Measurements from ENCODE around the gene PDE1C. TPM values are rescaled to one million over a fixed set of nuclear protein-coding genes. Genes with fewer than 3 reads are reported as not detected.

PDE1C gene
- total and polyA plus RNA-seq, 3 experiments from 2014 or later, result not detected

- POLR2A ChIA-PET, result no interaction called here
- no peaks in the 10 kb centered on the region for H3K4me1 Mint-ChIP-seq
- no peaks in the 10 kb centered on the region for H3K36me3 Mint-ChIP-seq
- H3K4me3 ChIP-seq (ENCODE audit: low read length), result no peak overlapping the region
- CTCF ChIA-PET, result no interaction called here
- no peak for DNase-seq
- peaks cover 0 to 3% of the 10 kb centered on the region in 2 donors for H3K27me3 Mint-ChIP-seq
- no peak overlapping the region for H3K4me3 Mint-ChIP-seq
- H3K9me3 Mint-ChIP-seq, result peaks cover 0 to 7% (median 4%) of the 10 kb centered on the region in 5 donors
- H3K36me3 ChIP-seq (ENCODE audit: insufficient read depth, low read length), result no peaks in the 10 kb centered on the region
- no peaks in the 10 kb centered on the region for H3K9me3 ChIP-seq (ENCODE audit: low read length)
- no peaks in the 10 kb centered on the region for H3K4me1 ChIP-seq (ENCODE audit: insufficient read depth, low read length)
- no peaks in the 10 kb centered on the region for H3K27me3 ChIP-seq (ENCODE audit: insufficient read depth, low read length, poor library complexity, severe bottlenecking)
- no peak overlapping the region for H3K27ac Mint-ChIP-seq
- H3K27ac ChIP-seq (ENCODE audit: low read depth, low read length), result no peak overlapping the region
Measured at GRCh38 chr7:32061346-32061745, 8.9 kb downstream of the PDE1C start.

- no peaks in the 10 kb centered on the region for H3K36me3 ChIP-seq (ENCODE audit: insufficient read depth, low read length)
- H3K36me3 Mint-ChIP-seq, result no peaks in the 10 kb centered on the region
- ChIA-PET POLR2A (no interaction called here), CTCF (no interaction called here)
- peaks cover 0 to 8% (median 4%) of the 10 kb centered on the region in 5 donors for H3K9me3 Mint-ChIP-seq
- no peaks in the 10 kb centered on the region for H3K27me3 ChIP-seq (ENCODE audit: insufficient read depth, low read length, poor library complexity, severe bottlenecking)
- no peak overlapping the region for H3K27ac Mint-ChIP-seq
- no peaks in the 10 kb centered on the region for H3K9me3 ChIP-seq (ENCODE audit: low read length)
- H3K27me3 Mint-ChIP-seq, result peaks cover 0 to 6% of the 10 kb centered on the region in 2 donors
- DNase-seq, result no peak
- H3K4me3 ChIP-seq (ENCODE audit: low read length), result no peak overlapping the region
- H3K4me1 Mint-ChIP-seq, result no peaks in the 10 kb centered on the region
- no peak overlapping the region for H3K4me3 Mint-ChIP-seq
- H3K4me1 ChIP-seq (ENCODE audit: insufficient read depth, low read length), result no peaks in the 10 kb centered on the region
- H3K27ac ChIP-seq (ENCODE audit: low read depth, low read length), result no peak overlapping the region
Measured at GRCh38 chr7:32059289-32060011, 10.8 kb downstream of the PDE1C start.

- Mint-ChIP-seq H3K4me1 (no peaks in the 10 kb centered on the region), H3K27me3 (peaks cover 0 to 6% of the 10 kb centered on the region in 2 donors), H3K9me3 (peaks cover 0 to 8% (median 7%) of the 10 kb centered on the region in 5 donors), H3K4me3 (no peak overlapping the region), H3K36me3 (no peaks in the 10 kb centered on the region), H3K27ac (no peak overlapping the region)
- CTCF ChIA-PET, result no interaction called here
- no peaks in the 10 kb centered on the region for H3K36me3 ChIP-seq (ENCODE audit: insufficient read depth, low read length)
- DNase-seq, result no peak
- H3K9me3 ChIP-seq (ENCODE audit: low read length), result no peaks in the 10 kb centered on the region
- H3K27me3 ChIP-seq (ENCODE audit: insufficient read depth, low read length, poor library complexity, severe bottlenecking), result no peaks in the 10 kb centered on the region
- H3K27ac ChIP-seq (ENCODE audit: low read depth, low read length), result no peak overlapping the region
- POLR2A ChIA-PET, result no interaction called here
- no peak overlapping the region for H3K4me3 ChIP-seq (ENCODE audit: low read length)
- H3K4me1 ChIP-seq (ENCODE audit: insufficient read depth, low read length), result no peaks in the 10 kb centered on the region
Measured at GRCh38 chr7:32058002-32058401, 12.2 kb downstream of the PDE1C start.

- Histone ChIP-seq H3K4me3 (ENCODE audit: low read length) (no peak overlapping the region), H3K27ac (ENCODE audit: low read depth, low read length) (no peak overlapping the region), H3K9me3 (ENCODE audit: low read length) (no peaks in the 10 kb centered on the region), H3K27me3 (ENCODE audit: insufficient read depth, low read length, poor library complexity, severe bottlenecking) (no peaks in the 10 kb centered on the region), H3K4me1 (ENCODE audit: insufficient read depth, low read length) (no peaks in the 10 kb centered on the region), H3K36me3 (ENCODE audit: insufficient read depth, low read length) (no peaks in the 10 kb centered on the region)
- Mint-ChIP-seq H3K27ac (no peak overlapping the region), H3K27me3 (peaks cover 0 to 6% of the 10 kb centered on the region in 2 donors), H3K4me3 (no peak overlapping the region), H3K4me1 (no peaks in the 10 kb centered on the region), H3K9me3 (peaks cover 0 to 8% (median 4%) of the 10 kb centered on the region in 5 donors), H3K36me3 (no peaks in the 10 kb centered on the region)
- ChIA-PET POLR2A (no interaction called here), CTCF (no interaction called here)
- DNase-seq, result no peak
Measured at GRCh38 chr7:32056767-32057166, 13.4 kb downstream of the PDE1C start.

- H3K9me3 ChIP-seq (ENCODE audit: low read length), result no peaks in the 10 kb centered on the region
- no peaks in the 10 kb centered on the region for H3K36me3 ChIP-seq (ENCODE audit: insufficient read depth, low read length)
- POLR2A ChIA-PET, result no interaction called here
- Mint-ChIP-seq H3K4me3 (no peak overlapping the region), H3K36me3 (no peaks in the 10 kb centered on the region), H3K27me3 (peaks cover 0 to 3% of the 10 kb centered on the region in 2 donors), H3K9me3 (peaks cover 0 to 9% (median 2%) of the 10 kb centered on the region in 5 donors), H3K27ac (no peak overlapping the region), H3K4me1 (no peaks in the 10 kb centered on the region)
- DNase-seq, result no peak
- H3K4me1 ChIP-seq (ENCODE audit: insufficient read depth, low read length), result no peaks in the 10 kb centered on the region
- CTCF ChIA-PET, result no interaction called here
- H3K27ac ChIP-seq (ENCODE audit: low read depth, low read length), result no peak overlapping the region
- H3K4me3 ChIP-seq (ENCODE audit: low read length), result no peak overlapping the region
- no peaks in the 10 kb centered on the region for H3K27me3 ChIP-seq (ENCODE audit: insufficient read depth, low read length, poor library complexity, severe bottlenecking)
Measured at GRCh38 chr7:32053204-32053603, 17.0 kb downstream of the PDE1C start.

- no peak overlapping the region for H3K4me3 Mint-ChIP-seq
- POLR2A ChIA-PET, result no interaction called here
Measured at GRCh38 chr7:32051128-32051527, 19.1 kb downstream of the PDE1C start.

GRCh38 chr7:32049599-32049998 lies 20.6 kb downstream of the PDE1C start:
- no peaks in the 10 kb centered on the region for H3K36me3 Mint-ChIP-seq
- no peak for DNase-seq
- H3K9me3 Mint-ChIP-seq, result peaks cover 0 to 6% (median 3%) of the 10 kb centered on the region in 5 donors

More at GRCh38 chr7:32051128-32051527, 19.1 kb downstream of the PDE1C start:
- peaks cover 0 to 3% of the 10 kb centered on the region in 2 donors for H3K27me3 Mint-ChIP-seq
- CTCF ChIA-PET, result interaction anchor here (0.7 kb wide), 1 partner anchor 16 kb away, joined by 3 read pairs; no protein-coding TSS in a partner anchor
- no peak for DNase-seq
- H3K9me3 Mint-ChIP-seq, result peaks cover 0 to 6% (median 3%) of the 10 kb centered on the region in 5 donors
- Histone ChIP-seq H3K27ac (ENCODE audit: low read depth, low read length) (no peak overlapping the region), H3K36me3 (ENCODE audit: insufficient read depth, low read length) (no peaks in the 10 kb centered on the region), H3K4me3 (ENCODE audit: low read length) (no peak overlapping the region), H3K9me3 (ENCODE audit: low read length) (no peaks in the 10 kb centered on the region), H3K27me3 (ENCODE audit: insufficient read depth, low read length, poor library complexity, severe bottlenecking) (no peaks in the 10 kb centered on the region), H3K4me1 (ENCODE audit: insufficient read depth, low read length) (no peaks in the 10 kb centered on the region)
- no peaks in the 10 kb centered on the region for H3K36me3 Mint-ChIP-seq
- H3K27ac Mint-ChIP-seq, result no peak overlapping the region
- H3K4me1 Mint-ChIP-seq, result no peaks in the 10 kb centered on the region

GRCh38 chr7:32048970-32049491 lies 21.2 kb downstream of the PDE1C start:
- POLR2A ChIA-PET, result no interaction called here
- Histone ChIP-seq H3K9me3 (ENCODE audit: low read length) (no peaks in the 10 kb centered on the region), H3K36me3 (ENCODE audit: insufficient read depth, low read length) (no peaks in the 10 kb centered on the region), H3K4me3 (ENCODE audit: low read length) (no peak overlapping the region), H3K27ac (ENCODE audit: low read depth, low read length) (no peak overlapping the region), H3K27me3 (ENCODE audit: insufficient read depth, low read length, poor library complexity, severe bottlenecking) (no peaks in the 10 kb centered on the region), H3K4me1 (ENCODE audit: insufficient read depth, low read length) (no peaks in the 10 kb centered on the region)
- Mint-ChIP-seq H3K36me3 (no peaks in the 10 kb centered on the region), H3K27ac (no peak overlapping the region), H3K27me3 (peaks cover 0 to 2% of the 10 kb centered on the region in 2 donors), H3K9me3 (peaks cover 0 to 6% (median 2%) of the 10 kb centered on the region in 5 donors), H3K4me3 (no peak overlapping the region), H3K4me1 (no peaks in the 10 kb centered on the region)
- CTCF ChIA-PET, result no interaction called here
- no peak for DNase-seq

More at GRCh38 chr7:32049599-32049998, 20.6 kb downstream of the PDE1C start:
- Mint-ChIP-seq H3K27me3 (no peaks in the 10 kb centered on the region), H3K4me1 (no peaks in the 10 kb centered on the region), H3K4me3 (no peak overlapping the region), H3K27ac (no peak overlapping the region)
- POLR2A ChIA-PET, result no interaction called here
- H3K27me3 ChIP-seq (ENCODE audit: insufficient read depth, low read length, poor library complexity, severe bottlenecking), result no peaks in the 10 kb centered on the region
- H3K4me3 ChIP-seq (ENCODE audit: low read length), result no peak overlapping the region
- CTCF ChIA-PET, result no interaction called here
- H3K27ac ChIP-seq (ENCODE audit: low read depth, low read length), result no peak overlapping the region
- no peaks in the 10 kb centered on the region for H3K36me3 ChIP-seq (ENCODE audit: insufficient read depth, low read length)
- no peaks in the 10 kb centered on the region for H3K9me3 ChIP-seq (ENCODE audit: low read length)
- H3K4me1 ChIP-seq (ENCODE audit: insufficient read depth, low read length), result no peaks in the 10 kb centered on the region

Measured in CD8-positive, alpha-beta memory T cell (primary cell).